CD4-positive, alpha-beta T cell treated with Interleukin-10 for 1 hour (primary cell): ENCODE data around the gene ATP6V1E1.
"Not testable (repeated sequence)": the region's sequence is repeated elsewhere in the genome, so short reads cannot be mapped to it uniquely, and the experiment has no call there.

Source experiments
- DNase-seq: peaks from one replicate; pipeline ENCODE4 v3.0.0-alpha.2; 2020

The ATP6V1E1 gene

DNA sequence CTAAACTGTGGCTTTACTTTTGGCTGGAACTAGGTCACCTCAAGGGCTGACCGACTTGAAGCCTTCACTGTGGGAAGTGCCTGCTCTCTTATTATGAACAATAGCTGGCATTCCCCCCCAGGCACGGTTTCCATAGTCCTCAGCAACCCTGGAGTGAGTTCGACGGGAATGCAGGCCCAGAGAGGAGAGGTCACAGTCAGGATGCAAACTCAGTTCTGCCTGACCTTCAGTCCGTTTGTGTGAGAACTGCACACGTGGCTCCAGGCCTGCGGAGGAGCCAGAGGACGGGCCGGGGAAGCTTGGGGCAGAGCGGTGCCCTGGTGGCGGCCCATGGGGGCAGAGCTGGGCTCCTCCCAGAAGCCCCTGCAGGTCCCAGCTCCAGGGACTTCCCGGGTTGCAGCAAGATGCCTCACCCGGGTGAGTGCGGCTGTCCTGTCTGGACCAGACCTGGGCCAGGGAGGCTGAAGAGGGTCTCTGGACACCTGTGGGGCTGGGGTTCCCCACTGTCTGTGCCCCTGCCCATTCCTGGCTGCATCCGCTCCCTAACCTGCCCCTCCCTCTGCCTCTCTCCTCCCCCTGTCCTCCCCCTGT lies 48.0 kb downstream of the ATP6V1E1 start:
- no peak for DNase-seq

- no peak for DNase-seq
Observed at GRCh38 chr22:17579535-17579981, 49.0 kb downstream of the ATP6V1E1 start.

DNA sequence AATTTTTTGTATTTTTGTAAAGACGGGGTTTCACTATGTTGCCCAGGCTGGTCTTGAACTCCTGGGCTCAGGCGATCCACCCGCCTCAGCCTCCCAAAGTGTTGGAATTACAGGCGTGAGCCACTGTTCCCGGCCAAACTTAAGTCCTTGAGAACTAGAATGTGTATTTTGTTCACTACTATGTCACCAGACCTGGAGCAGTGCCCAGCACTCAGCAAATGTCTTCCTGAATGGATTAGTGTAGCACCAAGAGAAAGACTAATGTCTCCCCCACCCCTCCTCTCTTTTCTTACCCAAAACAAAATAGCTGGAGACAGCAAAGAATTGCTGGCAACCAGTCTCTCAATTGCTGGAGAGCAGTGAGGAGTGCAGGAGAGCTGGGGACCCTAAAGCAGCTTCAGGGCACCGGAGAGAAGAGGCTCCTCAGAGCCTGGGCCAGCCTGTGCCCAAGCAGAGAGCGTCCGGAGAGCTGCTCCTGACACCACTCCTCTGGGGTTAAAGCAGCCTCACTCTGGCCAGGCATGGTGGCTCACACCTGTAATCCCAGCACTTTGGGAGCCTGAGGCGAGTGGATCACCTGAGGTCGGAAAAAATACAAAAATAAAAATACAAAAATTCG lies 50.3 kb downstream of the ATP6V1E1 start:
- DNase-seq = no peak

DNA sequence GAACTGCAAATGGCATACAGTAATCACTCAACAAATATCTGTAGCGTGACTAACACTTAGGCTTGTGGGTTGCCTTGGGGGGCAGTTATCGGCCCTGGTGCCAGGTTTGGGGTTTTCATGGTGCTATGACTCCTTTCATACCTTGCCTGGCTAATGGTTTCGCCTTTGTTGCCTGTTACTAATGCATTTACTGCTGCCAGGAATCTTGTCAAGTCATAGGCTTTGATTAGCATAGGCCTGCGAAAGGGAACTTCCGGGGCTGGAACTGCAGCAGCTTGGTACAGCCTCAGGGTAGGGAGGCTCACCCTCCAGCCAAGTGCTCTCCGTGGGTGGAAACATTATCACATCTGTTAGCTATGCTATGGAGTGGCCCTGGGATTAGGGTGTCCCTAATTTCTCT lies 52.1 kb downstream of the ATP6V1E1 start:
- no peak for DNase-seq

- no peak for DNase-seq
Observed at GRCh38 chr22:17575681-17576080, 52.9 kb downstream of the ATP6V1E1 start.

GRCh38 chr22:17575151-17575550 lies 53.4 kb downstream of the ATP6V1E1 start:
- no peak for DNase-seq

GRCh38 chr22:17570851-17571631 lies 57.5 kb downstream of the ATP6V1E1 start:
- DNase-seq = no peak

GRCh38 chr22:17569971-17570511 lies 58.5 kb downstream of the ATP6V1E1 start:
- DNase-seq = no peak

- no peak for DNase-seq
Observed at GRCh38 chr22:17566776-17567175, 61.8 kb downstream of the ATP6V1E1 start.

DNA sequence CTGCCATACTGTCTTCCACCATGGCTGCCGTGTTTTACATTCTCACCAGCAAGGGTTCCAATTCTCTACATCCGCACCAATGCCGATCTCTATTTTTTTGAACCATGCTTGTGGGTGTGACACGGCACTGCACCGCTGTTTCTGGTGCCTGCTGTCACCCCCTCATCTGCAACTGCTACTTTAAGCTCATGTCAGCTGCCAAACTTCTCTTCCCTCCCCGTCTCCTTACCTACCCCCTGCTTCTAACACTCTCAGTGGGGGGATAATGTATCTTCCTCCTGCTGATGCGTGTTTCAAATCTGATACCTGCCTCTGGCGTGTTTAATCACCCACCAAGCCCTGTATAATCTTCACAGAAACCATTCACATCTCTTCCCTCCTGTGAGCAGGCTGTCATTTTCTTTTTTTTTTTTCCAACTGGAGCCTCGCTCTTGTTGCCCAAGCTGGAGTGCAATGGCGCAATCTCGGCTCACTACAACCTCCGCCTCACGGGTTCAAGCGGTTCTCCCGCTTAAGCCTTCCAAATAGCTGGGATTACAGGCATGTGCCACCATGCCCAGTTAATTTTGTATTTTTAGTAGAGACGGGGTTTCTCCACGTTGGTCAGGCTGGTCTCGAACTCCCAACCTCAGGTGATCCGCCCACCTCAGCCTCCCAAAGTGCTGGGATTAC lies 62.4 kb downstream of the ATP6V1E1 start:
- DNase-seq = not testable (repeated sequence)

- DNase-seq = no peak
Observed at GRCh38 chr22:17563936-17564391, 64.6 kb downstream of the ATP6V1E1 start.

GRCh38 chr22:17562906-17563870 lies 65.4 kb downstream of the ATP6V1E1 start, which contains the start of gene SLC25A18:
TSS of gene SLC25A18 (plus strand) at chr22:17563498. CDS start at chr22:17579945, 16,447 bp downstream.
- DNase-seq = no peak

GRCh38 chr22:17559188-17559587 lies 69.4 kb downstream of the ATP6V1E1 start:
- DNase-seq = no peak

- no peak for DNase-seq
Observed at GRCh38 chr22:17554814-17555213, 73.7 kb downstream of the ATP6V1E1 start.

DNA sequence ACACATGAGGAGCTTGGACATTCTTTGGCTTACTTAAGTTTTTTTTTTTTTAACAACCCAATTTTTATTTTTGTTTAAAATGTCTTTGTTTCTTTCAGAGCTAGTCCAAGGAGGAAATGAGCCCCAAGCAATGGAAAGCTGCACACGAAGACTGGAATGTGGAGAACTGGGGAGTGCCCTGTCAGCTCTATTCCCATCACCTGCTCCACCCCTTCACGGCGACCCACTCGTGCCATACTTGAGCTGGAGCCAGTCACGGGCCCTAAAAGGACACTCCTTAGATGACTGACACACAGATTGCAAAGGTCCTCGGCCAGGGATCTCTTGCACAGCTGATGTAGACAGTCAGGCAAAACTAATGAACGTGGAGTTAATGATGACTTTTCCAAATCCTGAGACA lies 75.8 kb downstream of the ATP6V1E1 start:
- no peak for DNase-seq

DNA sequence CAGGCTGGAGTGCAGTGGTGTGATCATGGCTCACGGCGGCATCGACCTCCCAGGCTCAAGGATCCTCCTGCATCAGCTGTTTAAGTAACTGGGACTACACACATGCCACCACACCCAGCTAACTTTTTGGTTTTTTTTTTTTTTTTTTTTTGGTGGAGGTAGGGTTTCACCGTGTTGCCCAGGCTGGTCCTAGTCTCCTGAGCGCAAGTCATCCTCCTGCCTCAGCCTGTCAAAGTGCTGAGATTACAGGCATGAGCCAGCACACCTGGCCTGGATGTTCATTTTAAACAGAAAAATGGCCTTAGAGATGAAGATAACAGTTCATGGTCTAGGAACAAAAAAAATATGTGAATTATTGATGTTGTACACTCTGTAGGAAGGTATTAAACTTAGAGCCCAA lies 78.9 kb downstream of the ATP6V1E1 start:
- DNase-seq = no peak

- DNase-seq = no peak
Observed at GRCh38 chr22:17549183-17549582, 79.4 kb downstream of the ATP6V1E1 start.

GRCh38 chr22:17548756-17549035 lies 79.9 kb downstream of the ATP6V1E1 start:
- no peak for DNase-seq

GRCh38 chr22:17548010-17548755 lies 80.4 kb downstream of the ATP6V1E1 start:
- DNase-seq = no peak

DNA sequence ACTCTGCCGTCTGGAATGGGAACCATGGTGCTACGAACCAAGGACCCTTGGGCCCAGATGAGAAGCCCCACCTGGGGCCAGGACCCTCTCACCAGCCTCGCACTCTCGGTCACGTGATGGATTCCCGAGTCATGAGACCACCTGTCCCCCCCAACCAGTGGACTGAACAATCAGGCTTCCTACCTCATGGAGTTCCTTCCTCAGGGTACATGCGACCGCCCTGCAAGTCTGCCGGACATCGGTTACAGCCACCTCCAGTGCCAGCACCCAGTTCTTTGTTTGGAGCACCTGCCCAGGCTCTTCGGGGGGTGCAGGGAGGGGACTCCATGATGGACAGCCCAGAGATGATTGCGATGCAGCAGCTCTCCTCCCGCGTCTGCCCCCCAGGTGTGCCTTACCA lies 86.1 kb downstream of the ATP6V1E1 start:
- no peak for DNase-seq
